NCI-H2107 treated with DMSO at 0.1 percent for 48 hours (cell line): ENCODE data around the gene PML.

Experiments used
- DNase-seq: peaks from one replicate; lab custom pipeline; 2025; ENCODE audit not compliant: unreplicated experiment; lab: John Stamatoyannopoulos, UW

The PML gene, protein sequence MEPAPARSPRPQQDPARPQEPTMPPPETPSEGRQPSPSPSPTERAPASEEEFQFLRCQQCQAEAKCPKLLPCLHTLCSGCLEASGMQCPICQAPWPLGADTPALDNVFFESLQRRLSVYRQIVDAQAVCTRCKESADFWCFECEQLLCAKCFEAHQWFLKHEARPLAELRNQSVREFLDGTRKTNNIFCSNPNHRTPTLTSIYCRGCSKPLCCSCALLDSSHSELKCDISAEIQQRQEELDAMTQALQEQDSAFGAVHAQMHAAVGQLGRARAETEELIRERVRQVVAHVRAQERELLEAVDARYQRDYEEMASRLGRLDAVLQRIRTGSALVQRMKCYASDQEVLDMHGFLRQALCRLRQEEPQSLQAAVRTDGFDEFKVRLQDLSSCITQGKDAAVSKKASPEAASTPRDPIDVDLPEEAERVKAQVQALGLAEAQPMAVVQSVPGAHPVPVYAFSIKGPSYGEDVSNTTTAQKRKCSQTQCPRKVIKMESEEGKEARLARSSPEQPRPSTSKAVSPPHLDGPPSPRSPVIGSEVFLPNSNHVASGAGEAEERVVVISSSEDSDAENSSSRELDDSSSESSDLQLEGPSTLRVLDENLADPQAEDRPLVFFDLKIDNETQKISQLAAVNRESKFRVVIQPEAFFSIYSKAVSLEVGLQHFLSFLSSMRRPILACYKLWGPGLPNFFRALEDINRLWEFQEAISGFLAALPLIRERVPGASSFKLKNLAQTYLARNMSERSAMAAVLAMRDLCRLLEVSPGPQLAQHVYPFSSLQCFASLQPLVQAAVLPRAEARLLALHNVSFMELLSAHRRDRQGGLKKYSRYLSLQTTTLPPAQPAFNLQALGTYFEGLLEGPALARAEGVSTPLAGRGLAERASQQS

DNA sequence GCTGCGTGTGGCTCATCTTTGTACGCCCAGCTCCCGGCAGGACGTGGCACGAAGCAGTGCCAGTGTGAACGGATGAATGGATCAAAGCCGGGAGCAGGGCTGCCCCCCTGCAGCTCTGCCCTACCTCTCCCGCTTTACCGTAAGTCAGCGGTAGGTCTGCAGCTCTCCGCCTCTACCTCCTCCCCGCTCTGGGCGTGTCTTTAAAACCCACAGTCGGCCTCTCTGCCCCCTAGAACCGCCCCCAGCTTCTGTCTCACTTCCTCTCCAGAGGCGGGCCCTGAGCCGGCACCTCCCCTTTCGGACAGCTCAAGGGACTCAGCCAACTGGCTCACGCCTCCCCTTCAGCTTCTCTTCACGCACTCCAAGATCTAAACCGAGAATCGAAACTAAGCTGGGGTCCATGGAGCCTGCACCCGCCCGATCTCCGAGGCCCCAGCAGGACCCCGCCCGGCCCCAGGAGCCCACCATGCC lies at the start of gene PML:
TSS of gene PML (plus strand) at position 304 of the 471 bp plus-strand sequence. CDS start at position 401, 97 bp downstream.
- peak; percentile 76 for DNase-seq

DNA sequence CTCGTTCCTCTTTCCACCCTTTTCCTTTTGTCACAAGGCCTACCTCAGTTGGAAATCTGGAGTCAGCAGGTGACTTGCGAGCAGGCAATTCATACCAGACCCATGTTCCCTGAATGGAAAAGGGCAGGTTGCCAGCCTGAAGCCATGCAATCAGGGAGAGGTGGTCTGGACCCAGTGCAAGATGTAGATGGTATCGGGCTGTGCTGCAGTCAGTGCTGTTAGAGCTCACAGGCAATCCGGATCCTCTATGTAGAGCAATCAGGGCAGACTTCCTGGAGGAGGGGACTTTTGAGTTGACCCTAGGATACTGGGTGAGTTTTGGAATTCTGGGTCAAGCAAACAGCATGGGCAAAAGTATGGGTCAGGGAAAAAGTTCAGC lies 49.4 kb upstream of the PML start:
- DNase-seq, result no peak

DNA sequence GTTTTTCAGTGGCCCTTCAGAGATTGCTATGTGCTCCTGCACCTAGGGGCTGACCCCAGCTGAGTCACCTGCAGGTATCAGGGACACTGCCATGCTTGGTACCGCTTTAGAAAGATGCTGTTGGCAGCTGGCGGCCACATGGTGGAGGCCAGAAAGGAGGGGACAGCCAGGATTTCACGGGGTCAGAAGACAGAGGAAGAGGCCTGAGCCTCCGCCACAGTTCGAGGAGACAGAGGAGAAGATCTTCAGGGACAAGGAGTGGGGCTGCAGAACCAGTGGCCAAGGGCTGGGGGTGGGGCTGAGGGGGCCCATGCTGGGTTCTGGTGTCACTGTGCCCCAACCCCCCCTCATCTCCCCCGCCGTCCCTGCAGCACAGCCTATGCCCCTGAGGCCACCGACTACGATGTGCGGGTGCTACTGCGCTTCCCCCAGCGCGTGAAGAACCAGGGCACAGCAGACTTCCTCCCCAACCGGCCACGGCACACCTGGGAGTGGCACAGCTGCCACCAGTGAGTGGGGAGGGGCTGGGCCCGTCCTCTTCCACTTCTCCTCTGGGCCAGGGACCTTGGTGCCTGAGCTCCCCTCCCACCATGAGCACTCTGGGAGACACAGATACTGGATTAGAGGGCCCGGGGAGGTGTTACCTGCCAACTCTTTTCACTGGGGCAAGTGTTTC lies 48.3 kb upstream of the PML start:
- no peak for DNase-seq

DNA sequence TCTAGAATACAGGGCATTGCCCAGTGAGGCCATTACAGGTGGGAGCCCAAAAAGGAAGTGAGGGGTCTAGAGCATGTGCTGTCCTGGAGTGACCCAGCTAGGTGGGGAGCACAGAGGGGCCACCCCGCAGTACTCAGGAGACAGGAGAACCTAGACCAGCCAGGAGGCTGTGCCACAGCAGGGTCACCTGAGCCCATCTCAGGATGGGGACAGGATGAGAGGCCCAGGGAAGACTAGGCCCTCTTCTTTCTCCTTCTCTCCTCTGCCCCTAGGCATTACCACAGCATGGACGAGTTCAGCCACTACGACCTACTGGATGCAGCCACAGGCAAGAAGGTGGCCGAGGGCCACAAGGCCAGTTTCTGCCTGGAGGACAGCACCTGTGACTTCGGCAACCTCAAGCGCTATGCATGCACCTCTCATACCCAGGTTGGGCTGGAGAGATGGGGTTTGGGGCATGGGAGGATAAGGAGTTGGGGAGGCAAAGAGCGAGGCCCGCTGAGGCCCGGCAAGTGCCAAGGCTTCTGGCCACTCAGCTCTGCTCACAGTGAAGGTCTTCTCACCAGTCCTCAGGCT lies 47.6 kb upstream of the PML start:
- no peak for DNase-seq

DNA sequence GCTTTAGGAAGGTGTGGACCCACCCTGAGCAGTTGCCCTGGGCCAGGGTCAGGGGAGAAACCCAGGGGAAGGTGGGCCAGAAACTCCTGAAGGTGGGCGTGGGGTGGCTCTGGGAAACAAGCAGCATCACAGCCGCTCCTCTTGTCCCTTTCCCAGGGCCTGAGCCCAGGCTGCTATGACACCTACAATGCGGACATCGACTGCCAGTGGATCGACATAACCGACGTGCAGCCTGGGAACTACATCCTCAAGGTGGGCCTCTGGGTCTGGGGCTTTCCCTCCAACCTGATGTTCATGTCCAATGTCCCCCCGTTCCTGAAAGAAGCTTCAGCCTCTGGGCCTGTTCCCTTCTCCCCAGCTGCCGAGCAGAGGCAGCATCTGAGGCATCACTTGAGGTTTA lies 46.9 kb upstream of the PML start:
- DNase-seq, result no peak

DNA sequence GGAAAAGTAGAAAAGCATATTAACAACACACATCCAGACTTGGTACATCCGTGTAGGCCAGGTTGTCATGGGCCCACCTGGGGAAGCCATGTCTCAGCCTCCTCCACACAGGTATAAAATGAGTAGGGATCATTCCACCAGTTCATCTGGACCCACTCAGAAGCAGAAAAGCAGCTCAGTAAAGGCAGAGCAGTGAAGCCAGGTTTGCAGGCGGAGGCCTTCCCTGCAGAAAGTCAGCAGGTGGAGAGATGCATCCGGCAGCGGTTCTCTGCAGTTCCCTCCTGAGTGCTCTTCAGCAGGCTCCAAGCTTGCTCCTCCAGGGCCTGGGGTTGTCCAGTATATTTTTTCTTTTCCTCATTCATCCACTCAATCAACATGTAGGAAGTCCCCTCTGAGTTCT lies 46.1 kb upstream of the PML start:
- DNase-seq, result no peak

DNA sequence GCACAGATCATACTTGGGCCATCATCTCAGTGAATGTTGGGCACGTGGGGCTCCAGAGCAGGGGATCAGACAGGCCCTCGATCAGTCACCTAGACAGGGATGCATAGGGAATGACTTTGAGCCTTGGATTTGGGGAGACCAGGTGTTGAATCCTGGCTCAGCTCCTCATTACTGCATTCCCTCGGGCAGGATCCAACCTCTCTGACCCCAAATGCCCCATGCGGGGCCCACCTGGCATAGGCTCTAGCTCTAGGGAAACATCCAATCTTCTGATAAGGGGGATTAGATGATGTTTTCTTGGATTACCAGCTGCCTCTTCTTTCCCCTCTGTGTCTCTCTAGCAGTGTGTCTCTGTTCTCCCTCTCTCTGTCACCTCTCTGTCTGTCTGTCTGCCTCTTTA lies 45.5 kb upstream of the PML start:
- no peak for DNase-seq

DNA sequence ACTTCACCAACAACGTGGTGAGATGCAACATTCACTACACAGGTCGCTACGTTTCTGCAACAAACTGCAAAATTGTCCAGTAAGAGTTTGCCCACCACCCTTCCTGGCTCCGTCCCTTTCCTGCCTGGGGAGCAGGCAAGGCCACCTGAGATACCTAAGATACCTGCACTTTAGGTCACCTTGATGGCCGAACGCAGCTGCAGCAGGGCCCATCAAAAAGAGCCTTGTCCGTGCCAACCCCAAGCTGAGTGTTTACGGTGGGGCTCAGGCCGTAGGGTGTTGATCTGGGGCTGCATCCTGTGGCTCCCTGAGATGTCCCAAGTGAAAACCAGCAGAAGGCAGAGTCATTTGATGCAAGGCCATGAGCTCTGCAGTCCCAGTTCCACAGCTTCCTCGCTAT lies 45.0 kb upstream of the PML start:
- DNase-seq, result no peak

DNA sequence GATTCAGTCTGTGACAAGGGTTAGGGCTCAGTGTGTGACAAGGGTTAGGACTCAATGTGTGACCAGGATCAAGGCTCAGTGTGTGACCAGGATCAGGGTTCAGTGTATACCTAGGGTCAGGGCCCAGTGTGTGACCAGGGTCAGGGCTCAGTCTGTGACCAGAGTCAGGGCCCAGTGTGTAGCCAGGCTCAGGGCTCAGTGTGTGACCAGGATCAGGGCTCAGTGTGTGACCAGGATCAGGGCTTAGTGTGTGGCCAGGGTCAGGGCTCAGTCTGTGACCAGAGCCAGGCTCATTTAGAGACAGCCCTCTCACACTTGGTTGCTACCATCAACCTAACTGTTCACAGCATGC lies 44.1 kb upstream of the PML start:
- no peak for DNase-seq

DNA sequence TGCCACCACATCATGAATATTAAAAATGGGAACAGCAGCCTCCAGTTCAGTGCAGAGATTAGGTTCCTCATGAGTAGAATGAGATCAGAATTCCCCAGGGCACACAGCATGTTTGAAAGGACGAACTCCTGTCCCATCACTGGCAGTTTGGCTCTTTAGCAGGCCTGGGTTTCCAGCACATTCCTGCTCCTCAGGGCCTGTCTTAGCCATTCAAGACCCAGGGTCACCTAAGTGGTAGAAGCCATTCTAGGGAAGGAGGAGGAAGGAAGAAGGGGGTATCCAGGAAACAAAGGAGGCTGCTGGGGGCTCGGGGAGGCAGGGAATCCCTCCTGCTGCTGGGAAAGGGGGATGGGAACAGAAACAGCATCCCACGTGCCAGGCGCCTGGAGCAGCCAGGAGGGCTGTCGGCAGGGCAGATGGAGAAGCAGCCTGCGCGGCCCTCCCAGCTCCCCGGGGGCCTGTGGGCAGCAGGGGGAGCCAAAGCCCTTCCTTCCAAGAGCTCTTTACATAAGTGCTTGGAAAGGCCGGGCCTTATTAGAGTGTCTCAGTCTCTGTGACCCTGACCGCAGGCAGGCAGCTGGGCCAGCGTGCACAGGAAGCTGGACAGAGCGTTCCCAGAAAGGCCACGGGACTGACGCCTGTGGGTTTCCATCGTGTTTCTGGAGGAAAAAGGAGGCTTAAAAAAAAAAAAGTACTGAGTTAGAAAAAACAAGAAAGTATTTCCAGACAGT lies 43.5 kb upstream of the PML start:
- peak; percentile 14 for DNase-seq

DNA sequence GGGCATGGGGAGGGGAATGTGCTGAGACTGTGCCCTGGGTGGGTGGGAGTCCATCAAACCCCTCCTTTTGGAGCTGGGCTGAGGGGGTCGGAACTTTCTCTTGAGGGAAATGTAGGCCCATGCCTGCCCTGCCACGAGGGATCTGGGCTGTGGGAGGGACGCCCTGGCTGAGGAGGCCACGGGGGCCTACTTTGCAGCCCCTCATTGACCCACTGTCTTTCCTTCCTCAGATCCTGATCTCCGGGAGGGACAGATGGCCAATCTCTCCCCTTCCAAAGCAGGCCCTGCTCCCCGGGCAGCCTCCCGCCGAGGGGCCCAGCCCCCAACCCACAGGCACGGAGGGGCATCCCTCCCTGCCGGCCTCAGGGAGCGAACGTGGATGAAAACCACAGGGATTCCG lies 42.9 kb upstream of the PML start:
- no peak for DNase-seq

DNA sequence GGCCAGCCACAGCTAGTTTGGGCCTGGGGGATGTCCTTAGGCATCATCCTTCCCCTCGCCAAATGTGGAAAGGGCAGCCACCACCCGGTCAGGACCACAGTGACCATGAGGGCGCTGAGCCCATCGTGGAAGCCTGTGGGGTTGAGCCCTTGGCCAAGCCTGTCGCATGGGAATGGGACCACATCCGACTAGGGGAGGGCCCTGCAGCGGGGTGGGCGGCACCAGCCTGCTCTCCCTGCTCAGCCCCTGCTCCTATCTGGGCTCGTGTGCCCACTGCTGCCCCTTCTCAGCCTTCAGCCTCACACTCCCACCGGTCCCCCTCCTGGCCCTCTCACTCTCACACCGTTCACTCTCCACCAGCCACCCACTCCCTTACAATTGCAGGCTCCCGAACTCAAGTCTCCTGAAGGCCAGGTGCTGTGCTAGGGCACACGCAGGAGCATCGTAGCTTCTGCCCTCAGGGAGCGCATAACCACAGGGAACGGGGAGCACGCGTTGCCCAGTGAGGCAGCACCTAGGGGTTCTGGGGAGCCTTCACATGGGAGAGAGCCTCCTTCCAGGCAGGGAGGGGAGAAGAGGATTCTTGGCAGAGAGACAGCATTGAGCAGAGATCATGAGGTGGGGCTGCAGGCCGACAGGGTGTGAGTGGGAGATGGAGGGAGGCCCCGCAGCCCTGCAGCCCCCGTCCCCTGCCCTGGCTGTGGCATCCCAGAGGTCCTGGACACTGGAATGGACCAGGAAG lies 42.2 kb upstream of the PML start:
- no peak for DNase-seq

DNA sequence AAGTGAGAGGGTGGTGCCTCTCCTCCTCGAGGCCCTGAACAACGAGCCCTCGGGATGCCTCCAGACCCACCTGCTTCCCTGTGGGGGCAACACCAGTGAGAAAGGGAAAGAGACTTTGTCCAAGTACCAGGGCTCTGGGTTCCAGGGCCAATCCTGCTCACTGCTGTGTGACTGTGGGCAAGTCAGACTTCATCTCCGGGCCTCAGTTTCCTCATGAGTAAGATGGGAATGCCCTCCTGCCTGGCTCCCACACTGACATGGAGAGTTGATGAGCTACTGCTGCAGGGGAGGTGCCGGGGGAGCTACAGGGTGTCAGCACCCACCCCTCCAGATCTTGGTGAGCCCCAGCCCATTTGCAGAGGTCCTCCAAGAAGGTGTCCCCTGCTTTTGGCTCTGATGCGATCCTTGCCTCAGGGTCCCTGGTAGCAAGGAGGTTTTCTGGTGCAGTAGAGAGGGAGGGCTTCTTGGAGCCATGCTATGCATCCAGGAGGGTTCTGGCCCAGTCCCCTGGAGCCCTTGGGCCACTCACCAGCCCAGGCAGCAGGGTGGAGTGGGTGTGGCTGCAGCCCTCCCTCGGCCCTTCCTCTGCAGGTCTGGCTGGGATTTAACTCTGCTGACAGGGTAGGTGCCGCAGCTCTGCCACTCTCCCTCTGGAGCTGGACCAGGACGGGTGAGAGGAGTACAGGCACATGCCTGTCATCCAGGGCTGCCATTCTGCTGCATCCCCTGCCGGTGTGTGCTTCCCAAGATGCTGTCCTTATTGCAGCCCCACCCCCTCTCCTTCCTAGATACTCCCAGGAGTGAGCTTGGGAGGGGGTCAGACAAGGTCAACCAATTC lies 41.4 kb upstream of the PML start:
- DNase-seq, result no peak

DNA sequence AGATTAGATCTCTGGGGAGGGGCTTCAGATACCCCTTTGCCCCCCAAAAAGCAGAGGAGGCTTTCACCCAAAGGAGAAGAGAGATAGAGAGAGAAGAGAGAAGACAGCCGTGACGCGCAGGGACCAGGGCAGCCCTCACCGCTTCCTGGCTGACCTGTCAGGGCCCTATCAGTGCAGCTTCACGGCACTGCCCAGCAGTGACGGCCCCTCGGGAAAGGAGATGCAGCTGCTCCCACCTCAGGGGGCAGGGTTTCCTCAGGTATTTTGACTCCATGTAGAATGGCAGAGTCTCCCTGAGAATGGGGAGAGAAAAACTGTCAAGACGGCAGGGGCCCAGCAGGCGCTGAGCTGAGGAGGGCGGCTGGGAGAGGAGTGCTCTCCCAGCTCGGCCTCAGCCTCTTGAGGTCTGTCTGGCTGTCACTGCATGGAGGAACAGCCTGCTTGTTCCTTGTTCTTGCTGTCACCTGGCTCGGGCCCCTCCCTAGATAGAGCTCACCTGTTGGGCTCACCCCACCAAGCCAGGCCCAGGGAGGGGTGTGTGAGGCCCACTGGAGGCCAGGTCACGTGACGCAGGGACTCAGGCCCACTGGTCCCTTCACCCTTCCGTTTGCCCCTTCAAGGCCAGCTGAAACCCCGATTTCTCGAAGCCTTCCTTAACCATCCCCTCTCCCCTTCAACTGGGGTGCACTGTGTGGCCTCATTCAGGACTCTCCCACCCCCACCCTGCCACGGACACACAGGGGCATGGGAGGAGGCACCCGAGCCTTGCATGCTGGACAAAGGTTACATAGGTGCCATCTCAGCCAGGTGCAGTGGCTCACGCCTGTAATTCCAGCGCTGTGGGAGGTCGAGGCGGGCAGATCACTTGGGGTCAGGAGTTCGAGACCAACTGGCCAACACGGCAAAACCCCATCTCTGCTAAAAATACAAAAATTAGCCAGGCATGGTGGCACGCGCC lies 40.0 kb upstream of the PML start:
- DNase-seq, result no peak

DNA sequence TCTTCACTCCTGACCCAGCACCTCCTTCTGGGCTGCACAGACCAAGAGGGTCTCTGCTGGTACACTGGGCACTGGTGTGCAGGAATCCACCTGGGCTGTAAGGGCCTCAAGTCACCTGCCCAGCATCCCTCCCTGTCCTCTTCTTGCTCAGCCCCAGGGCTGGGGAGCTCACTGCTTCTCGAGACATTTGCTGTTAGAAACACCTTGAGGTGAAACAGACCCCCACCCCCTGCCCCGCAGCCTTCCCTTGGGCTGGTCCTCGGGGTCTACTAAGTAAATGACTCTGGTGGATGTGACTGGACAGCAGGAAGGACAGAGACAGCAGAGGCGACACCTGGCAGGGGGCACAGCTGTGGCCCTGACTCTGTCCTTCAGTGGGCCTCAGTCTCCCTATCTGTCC lies 39.2 kb upstream of the PML start:
- no peak for DNase-seq

DNA sequence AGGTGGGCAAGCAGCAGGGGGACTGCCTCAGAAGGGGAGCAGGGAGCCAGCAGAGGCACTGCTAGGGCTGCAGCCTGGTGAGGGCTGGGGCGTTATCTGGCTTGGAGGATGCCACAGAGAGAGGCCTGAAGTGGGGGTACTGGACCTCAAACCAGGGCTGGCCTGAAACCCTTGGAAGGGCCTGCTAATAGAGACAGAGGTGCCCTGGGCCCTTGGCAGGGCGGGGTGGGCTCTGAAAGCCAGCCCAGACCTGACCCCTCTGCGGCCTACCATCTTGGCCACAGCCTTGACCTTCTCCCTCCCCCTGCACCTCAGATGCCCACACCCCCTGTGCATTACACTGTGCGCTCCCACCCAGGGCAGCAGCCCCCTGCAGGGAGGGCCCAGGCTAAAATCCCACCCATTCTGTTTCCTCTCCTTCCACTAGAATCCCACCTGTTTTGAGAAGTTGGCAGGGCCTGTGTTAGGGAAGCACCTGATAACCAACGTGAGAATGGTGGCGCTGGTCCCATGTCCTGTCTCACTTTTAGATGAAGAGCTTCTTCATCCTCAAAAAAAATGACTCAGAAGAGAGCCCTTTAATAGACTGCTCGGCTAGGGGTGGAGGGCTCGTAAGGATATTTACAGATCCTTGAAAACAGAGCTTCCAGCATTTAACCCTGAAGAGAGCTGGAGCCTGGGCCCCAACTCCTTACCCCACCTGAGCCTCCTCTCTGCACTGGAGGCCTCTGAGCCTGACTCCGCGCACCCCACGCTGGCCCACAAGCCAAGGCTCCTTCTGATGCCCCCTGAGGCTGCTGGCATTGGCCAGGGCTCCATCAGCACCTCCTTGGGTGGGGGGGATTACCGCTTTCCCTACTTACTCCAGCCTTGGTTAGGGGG lies 38.4 kb upstream of the PML start:
- no peak for DNase-seq

DNA sequence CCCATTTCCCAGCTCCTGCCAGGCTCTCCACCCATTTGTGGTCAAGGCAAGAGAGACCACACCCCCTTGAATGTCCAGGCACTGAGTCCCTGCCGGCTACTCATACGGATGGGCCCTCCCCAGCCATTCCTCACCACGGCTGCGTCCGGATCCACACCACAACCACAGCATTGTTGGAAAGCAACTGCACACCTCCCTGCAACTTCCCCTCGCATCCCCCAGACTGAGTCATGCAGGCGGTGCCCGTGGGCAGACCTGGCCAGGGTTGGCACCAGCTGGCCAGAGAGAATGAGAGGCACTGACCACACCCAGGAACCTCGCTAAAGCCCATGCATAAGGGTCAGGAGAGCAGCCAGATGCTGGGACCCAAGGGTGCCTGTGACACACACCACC lies 37.8 kb upstream of the PML start:
- DNase-seq, result no peak
